HG03097 (cell line): Measurements from ENCODE around the gene PTPRN2.
"Not testable (repeated sequence)": the region's sequence is repeated elsewhere in the genome, so short reads cannot be mapped to it uniquely, and the experiment has no call there.

Experiments
- ATAC-seq: cut with Tn5 transposase; IDR thresholded peaks from one replicate; pipeline ENCODE4 v1.9.1; 2021; ENCODE audit not compliant: unreplicated experiment, low FRiP score

Gene PTPRN2

GRCh38 chr7:157861031-157861491 lies 726.6 kb downstream of the PTPRN2 start:
- no peak for ATAC-seq

- no peak for ATAC-seq
Observed at GRCh38 chr7:157860406-157860805, 727.2 kb downstream of the PTPRN2 start.

GRCh38 chr7:157859915-157860314 lies 727.7 kb downstream of the PTPRN2 start:
- ATAC-seq, result no peak

GRCh38 chr7:157857578-157858075 lies 730.0 kb downstream of the PTPRN2 start:
- no peak for ATAC-seq

DNA sequence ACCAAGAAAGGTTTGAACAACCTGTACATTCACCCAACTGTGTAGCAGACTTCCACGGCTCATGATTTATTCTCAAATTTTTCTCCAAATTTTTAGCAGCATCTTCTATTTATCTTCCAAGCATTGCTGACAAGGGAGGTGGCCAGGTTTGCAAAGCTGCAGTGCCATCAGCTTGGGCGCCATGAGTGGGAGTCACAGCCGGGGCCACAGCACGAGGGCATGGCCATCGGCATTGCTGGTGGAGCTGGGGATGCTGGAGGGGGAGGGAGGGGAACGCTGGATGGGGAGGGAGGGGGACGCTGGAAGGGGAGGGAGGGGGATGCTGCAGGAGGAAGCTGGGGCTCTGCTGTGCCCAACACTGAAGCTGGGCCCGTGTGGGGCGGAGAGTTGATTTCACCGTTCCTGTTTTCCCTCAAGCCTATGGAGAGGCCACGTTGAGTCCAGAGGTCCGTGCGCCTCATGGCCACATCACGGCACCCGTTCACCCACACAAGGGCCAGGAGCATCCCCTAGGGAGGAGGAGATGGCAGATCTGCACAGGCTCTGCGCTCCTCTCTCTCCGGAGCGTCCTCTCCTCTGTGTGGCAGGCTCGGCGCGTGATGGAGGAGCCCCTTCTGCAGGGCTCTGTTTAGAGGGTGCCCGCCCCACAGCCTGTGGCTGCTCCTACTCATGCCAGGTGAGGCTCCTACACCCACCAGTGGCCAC lies 730.6 kb downstream of the PTPRN2 start:
- ATAC-seq, result no peak

DNA sequence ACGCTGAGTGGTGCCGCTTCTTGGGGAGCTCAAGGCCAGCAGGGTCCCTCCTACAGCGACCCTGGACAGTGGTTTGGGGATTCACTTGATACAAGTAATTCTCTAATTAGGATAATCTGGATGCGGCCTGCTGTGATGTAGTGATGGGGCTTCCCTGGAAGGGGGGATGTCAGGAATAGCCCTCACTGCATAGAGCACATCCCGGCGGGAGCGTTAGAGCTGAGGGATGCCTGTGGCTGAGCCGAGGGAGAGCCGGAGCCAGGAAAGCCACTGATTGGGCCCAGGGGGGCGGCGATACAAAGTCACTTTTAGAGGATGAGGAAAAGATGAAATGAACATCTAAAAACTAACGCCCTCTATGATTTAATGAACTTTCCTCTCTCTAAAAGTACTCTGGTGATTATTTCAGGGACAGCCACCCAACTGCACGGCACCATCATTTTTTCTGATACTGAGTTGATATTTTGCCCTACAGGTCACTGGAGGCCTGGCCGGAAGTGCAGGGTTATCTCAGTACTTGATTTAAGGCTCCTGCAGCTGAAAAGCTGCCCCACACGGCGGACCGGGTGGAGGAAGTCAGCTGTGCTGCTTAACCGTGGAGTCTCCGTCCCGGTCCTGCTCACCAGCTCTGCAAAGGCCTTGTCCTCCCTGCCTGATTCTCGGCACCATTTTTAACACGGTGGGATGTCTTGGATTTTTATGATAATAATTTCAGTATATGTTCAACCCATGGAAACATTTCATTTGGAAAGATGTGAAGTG lies 732.0 kb downstream of the PTPRN2 start:
- no peak for ATAC-seq

DNA sequence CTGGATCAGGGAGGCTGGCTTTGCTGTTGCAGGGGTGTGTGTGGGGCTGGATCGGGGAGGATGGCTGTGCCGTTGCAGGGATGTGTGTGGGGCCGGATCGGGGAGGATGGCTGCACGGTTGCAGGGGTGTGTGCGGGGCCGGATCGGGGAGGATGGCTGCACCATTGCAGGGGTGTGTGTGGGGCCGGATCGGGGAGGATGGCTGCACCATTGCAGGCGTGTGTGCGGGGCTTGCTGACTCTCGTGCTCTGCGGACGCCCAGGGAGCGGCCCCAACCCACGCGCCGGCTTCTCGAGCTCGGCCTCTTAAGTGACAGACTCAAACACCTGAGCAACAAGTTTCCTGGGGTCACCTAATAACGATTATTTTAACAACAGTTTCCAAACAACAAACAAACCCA lies 732.6 kb downstream of the PTPRN2 start:
- no peak for ATAC-seq

GRCh38 chr7:157854066-157854891 lies 733.3 kb downstream of the PTPRN2 start:
- ATAC-seq, result no peak

GRCh38 chr7:157853789-157854065 lies 733.9 kb downstream of the PTPRN2 start:
- no peak for ATAC-seq

DNA sequence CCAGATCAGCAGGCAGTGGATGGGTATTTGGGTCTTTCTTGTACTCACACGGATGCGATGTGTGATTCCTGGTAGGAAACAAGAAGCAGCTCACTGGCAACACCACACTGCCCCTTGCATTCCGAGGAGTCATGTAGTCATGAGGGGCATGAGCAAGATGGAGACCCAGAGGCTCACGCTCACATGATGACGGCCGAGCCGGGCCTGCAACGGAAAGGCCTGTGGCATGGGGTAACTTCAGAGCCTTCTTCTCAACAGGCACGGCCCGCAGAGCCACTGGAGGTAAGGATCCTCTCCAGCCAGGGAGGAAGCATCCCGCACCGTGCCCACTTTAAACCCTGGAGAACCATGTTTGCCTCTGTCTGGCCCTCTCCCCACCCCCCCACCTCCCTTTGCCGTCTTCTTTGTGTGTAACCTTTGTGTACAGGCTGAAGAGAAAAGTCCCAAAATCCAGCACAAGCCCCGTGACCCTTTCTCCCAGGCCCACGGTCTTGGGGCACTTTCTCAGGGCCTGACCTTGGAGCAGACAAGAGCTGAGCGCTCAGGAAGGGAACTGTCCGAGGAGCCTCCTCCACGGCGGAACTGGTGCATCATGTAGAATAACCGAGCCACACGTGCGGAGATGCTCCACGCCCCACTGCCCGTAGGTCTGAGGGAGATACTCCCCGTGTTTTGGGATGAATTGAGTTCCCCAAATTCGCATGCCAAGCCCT lies 734.4 kb downstream of the PTPRN2 start:
- ATAC-seq, result no peak

- no peak for ATAC-seq
Observed at GRCh38 chr7:157851501-157852067, 736.0 kb downstream of the PTPRN2 start.

DNA sequence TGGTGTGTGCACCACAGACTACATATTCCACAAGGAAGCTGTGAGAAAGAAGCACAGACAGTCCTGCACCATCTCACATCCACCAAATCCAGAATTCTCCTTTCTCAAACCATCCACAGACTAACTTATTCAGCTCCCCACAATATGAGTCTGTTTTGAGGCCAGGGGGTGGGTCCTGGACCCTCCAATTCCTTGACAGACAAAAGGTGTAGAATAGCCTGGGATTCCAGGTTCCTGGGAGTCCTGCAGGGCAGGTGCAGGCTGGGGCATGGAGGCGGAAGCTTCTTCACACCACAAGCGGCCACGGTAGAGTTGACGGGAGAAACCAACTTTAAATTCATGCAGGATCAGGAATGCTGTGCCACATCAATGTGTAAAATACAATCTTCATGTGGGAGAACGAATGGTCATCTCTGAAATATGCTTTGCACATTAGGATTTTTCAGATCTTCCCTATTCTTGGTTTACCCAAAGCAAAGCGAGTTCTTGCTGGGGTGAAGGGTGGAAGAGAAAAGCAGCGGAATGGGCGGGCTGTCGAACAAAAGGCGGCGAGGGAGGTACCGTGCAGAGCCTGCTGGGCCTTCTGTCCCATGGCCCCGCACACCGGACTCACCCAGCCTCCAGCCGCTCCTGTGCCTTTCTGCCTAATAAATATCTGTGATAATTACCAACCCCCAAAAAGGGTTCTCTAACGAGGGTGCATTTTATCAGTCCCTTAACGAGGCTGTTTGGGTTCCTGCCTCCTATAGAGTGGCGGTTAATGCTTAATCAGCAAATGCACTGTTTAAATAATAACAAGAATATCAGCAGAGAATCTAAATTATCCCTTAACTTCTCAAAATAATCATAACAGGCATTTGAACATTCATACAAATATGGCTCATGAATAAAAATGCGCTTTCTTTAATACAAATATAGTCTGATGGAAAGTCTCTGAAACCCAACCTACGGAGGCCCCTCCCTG lies 736.9 kb downstream of the PTPRN2 start:
- no peak for ATAC-seq

- ATAC-seq, result no peak
Observed at GRCh38 chr7:157849726-157850125, 737.9 kb downstream of the PTPRN2 start.

DNA sequence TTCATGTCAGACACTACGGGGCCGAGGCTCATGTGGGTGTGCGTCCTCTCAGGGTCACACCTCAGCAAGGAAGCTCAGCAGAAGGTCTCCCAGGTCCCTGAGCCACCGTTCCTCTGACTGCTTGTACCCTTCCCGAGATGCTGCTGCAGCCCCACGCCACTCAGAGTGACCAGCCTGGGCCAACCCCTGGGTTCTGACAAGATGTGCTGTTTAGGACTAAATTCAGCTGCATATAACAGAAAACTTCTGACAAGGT lies 738.4 kb downstream of the PTPRN2 start:
- no peak for ATAC-seq

GRCh38 chr7:157848508-157849340 lies 738.9 kb downstream of the PTPRN2 start:
- no peak for ATAC-seq

DNA sequence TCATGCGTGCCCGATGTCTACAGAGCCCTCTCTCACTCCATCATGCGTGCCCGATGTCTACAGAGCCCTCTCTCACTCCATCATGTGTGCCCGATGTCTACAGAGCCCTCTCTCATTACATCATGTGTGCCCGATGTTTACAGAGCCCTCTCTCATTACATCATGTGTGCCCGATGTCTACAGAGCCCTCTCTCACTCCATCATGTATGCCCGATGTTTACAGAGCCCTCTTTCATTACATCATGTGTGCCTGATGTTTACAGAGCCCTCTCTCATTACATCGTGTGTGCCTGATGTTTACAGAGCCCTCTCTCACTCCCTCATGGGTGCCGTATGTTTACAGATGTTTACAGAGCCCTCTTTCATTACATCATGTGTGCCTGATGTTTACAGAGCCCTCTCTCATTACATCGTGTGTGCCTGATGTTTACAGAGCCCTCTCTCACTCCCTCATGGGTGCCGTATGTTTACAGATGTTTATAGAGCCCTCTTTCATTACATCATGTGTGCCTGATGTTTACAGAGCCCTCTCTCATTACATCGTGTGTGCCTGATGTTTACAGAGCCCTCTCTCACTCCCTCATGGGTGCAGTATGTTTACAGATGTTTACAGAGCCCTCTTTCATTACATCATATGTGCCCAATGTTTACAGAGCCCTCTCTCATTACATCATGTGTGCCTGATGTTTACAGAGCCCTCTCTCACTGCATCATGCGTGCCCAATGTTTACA lies 739.7 kb downstream of the PTPRN2 start:
- ATAC-seq, result not testable (repeated sequence)

DNA sequence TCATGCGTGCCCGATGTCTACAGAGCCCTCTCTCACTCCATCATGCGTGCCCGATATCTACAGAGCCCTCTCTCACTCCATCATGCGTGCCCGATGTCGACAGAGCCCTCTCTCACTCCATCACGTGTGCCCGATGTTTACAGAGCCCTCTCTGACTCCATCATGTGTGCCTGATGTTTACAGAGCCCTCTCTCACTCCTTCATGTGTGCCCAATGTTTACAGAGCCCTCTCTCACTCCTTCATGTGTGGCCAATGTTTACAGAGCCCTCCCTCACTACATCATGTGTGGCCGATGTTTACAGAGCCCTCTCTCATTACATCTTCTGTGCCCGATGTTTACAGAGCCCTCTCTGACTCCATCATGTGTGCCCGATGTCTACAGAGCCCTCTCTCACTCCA lies 740.9 kb downstream of the PTPRN2 start:
- ATAC-seq, result not testable (repeated sequence)

DNA sequence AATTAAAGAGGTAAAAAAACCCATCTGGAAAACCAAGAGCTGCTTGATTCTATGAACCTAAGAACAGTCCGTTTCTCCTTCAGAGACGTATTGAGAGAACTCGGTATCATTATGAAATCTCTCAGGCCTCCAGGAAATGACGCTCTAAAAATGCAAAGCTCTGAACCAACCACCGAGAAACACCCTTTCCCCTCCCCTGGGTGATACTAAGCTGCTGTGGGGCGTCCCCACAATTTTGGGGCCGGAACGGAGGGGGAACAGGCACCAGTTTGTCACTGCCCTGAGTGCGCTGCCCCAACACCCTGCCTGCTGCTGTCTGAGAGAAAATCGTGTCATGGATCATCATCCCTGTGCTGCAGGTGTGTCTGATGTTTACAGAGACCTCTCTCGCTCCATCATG lies 741.4 kb downstream of the PTPRN2 start:
- ATAC-seq, result no peak
